A204.1 (cell line): ENCODE measurements around the gene NDUFB3.
"Not testable (repeated sequence)": the region's sequence is repeated elsewhere in the genome, so short reads cannot be mapped to it uniquely, and the experiment has no call there.

Experiments used
- FAIRE-seq: peaks from 2 replicates; lab custom pipeline; 2012; peaks lifted over from hg19 to GRCh38; lab: Jason Lieb, UNC

The NDUFB3 gene

GRCh38 chr2:201071479-201072200 lies at the start of gene NDUFB3, which contains the start of gene HYCC2:
Gene NDUFB3, plus strand, starts transcription at chr2:201072001. Its CDS starts 6,882 bp downstream, at chr2:201078883.
Gene HYCC2, minus strand, starts transcription at chr2:201071671. Its CDS starts 47,662 bp downstream, at chr2:201024009.
- FAIRE-seq = peak; percentile 51

- FAIRE-seq = no peak
Observed at GRCh38 chr2:201024518-201024917, 47.3 kb upstream of the NDUFB3 start.

DNA sequence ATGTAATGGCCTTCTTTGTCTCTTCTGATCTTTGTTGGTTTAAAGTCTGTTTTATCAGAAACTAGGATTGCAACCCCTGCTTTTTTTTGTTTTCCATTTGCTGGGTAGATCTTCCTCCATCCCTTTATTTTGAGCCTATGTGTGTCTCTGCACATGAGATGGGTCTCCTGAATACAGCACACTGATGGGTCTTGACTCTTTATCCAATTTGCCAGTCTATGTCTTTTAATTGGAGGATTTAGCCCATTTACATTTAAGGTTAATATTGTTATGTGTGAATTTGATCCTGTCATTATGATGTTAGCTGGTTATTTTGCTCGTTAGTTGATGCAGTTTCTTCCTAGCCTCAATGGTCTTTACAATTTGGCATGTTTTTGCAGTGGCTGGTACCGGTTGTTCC lies 37.4 kb upstream of the NDUFB3 start:
- FAIRE-seq = not testable (repeated sequence)

DNA sequence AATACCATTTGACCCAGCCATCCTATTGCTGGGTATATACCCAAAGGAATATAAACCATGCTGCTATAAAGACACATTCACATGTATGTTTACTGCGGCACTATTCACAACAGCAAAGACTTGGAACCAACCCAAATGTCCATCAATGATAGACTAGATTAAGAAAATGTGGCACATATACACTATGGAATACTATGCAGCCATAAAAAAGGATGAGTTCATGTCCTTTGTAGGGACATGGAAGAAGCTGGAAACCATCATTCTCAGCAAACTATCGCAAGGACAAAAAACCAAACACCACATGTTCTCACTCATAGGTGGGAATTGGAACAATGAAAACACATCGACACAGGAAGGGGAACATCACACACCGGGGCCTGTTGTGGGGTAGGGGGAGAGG lies 33.4 kb upstream of the NDUFB3 start:
- not testable (repeated sequence) for FAIRE-seq

- FAIRE-seq = no peak
Observed at GRCh38 chr2:201038855-201039254, 32.9 kb upstream of the NDUFB3 start.

DNA sequence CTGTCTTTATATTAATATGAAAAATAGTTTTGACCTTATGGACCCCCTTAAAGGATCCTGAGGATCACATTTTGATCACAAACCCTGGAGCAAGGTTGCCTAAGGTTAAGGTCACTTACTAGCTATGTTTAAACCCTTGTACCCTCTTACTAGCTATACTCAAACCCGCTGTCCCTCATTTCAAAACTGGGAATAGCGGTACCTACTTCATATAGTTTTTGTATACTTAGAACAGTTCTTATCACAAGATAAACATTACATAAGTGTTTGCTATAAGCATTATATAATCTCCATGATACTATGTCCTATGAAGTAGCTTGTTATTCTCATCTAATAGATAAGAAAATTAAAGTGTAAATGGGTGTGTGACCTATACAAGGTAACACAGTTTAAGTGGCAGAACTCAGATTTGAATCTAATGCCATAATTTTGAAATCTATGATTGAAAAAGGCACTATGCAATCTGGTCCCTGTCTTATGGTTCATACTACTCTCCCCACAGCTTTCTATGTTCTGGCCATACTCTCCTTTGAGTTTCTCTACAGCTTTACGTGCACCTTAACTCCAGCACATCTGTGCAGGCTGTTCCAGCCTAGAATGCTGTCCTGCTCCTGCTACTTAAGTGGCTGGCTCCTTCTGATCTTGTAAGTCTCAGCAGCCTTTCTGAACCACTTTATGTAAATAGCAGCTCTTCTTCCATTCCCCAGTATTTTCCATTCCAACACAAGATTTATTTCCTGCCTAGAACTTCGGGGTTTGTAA lies 30.8 kb upstream of the NDUFB3 start:
- FAIRE-seq = no peak

- FAIRE-seq = not testable (repeated sequence)
Observed at GRCh38 chr2:201042451-201042850, 29.4 kb upstream of the NDUFB3 start.

DNA sequence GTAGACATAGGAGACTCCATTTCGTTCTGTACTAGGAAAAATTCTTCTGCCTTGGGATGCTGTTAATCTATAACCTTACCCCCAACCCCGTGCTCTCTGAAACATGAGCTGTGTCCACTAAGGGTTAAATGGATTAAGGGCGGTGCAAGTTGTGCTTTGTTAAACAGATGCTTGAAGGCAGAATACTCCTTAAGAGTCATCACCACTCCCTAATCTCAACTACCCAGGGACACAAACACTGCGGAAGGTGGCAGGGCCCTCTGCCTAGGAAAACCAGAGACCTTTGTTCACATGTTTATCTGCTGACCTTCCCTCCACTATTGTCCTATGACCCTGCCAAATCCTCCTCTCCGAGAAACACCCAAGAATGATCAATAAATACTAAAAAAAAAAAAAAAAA lies 28.8 kb upstream of the NDUFB3 start:
- FAIRE-seq = not testable (repeated sequence)

DNA sequence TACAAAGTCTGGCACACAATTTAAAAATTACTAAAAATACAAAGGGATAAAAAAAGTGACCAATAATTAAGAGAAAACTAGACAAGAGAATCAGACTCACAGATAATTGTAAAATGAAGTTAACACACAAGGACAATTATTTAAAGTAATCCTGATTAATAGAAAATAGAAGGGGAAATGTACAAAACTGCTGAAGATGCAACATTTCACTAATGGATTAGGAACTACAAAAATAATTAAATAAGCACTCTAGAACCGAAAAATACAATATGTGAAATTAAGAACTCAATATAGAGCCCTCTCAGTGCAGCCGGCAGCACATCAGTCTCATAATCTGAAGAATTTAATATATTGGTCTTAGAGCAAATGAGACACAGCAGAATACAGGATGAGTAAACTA lies 24.9 kb upstream of the NDUFB3 start:
- FAIRE-seq = no peak

DNA sequence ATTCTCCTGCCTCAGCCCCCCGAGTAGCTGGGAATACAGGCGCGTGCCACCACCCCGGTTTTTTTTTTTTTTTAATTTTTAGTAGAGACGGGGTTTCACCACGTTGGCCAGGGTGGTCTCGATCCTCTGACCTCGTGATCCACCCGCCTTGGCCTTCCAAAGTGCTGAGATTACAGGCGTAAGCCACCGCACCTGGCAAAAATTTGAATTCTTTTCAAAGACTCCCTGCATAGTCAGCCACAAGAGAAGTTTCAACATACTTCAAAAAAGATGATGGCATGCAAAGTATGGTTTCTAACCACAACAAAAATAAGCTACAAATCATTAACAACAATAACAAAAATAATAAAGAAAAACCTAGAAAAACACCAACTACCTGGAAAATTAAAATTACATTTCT lies 22.3 kb upstream of the NDUFB3 start:
- FAIRE-seq = no peak

- no peak for FAIRE-seq
Observed at GRCh38 chr2:201057087-201057521, 14.7 kb upstream of the NDUFB3 start.

GRCh38 chr2:201057715-201058248 lies 14.0 kb upstream of the NDUFB3 start:
- no peak for FAIRE-seq

- FAIRE-seq = no peak
Observed at GRCh38 chr2:201058914-201059313, 12.9 kb upstream of the NDUFB3 start.

DNA sequence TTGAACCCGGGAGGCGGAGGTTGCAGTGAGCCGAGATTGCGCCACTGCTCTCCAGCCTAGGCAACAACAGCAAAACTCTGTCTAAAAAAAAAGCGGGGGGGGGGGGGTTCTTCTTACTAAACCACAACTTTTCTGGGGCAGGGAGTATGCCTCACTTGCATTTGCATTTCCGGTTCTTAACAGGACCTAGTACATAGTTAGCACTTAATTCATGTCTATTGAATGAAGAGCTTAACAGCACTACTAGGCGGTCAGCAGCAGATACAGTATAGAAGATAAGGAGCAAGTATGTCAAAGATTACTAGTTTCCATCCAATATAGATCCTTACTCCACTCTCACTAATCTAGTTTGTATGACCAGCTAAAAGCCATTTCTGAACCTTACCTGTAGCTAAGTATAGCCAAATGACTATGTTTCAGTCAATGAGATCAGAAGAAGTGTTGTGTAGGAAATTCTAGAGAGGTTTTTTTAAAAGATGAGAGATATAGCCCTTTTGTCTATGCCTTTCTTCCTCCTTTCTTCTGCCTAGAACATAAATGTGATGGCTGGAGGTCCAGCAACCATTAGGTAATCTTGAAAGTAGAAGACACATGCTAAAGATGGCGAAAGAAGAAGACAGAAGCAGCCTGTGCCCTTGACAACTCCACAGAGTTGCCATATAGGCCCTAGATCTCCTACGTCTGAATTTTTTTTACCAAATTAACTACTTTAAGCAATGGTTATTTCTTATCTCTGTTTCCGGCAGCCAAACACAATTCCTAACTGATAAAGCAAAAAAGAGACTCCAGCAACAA lies 11.6 kb upstream of the NDUFB3 start:
- FAIRE-seq = no peak

DNA sequence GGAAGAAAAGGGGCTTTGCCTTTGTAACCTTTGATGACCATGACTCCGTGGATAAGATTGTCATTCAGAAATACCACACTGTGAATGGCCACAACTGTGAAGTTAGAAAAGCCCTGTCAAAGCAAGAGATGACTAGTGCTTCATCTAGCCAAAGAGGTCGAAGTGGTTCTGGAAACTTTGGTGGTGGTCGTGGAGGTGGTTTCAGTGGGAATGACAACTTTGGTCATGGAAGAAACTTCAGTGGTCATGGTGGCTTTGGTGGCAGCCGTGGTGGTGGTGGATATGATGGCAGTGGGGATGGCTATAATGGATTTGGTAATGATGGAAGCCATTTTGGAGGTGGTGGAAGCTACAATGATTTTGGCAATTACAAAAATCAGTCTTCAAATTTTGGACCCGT lies 8.3 kb upstream of the NDUFB3 start:
- FAIRE-seq = not testable (repeated sequence)

GRCh38 chr2:201064797-201065329 lies 6.9 kb upstream of the NDUFB3 start:
- FAIRE-seq = no peak

DNA sequence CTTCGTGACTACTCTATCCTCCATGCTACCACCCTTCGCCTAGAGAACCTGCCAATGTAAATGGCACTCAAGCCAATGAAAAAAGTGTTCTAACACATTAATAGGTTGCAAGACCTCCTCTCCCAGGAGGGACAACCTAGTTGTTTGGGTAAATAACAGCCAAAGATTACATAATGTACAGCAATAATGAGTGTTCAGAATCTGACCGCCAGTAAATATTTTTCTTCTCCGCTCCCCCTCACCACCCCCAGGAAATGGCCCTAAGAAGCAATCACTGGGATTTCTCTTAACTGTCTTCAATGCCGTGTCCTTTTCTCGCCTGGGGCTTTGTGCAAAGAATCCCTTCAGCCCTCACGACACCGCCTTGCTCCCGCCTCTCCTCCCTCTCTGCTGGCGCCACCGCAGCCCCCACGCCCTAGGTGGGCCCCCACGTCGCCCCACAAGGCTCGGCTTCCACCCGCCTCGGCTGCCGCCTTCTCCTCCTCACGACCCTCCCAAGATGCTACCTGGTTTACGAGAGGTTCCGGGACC lies 788 bp upstream of the NDUFB3 start:
- FAIRE-seq = no peak

- no peak for FAIRE-seq
Observed at GRCh38 chr2:201072201-201072530, 365 bp downstream of the NDUFB3 start.

DNA sequence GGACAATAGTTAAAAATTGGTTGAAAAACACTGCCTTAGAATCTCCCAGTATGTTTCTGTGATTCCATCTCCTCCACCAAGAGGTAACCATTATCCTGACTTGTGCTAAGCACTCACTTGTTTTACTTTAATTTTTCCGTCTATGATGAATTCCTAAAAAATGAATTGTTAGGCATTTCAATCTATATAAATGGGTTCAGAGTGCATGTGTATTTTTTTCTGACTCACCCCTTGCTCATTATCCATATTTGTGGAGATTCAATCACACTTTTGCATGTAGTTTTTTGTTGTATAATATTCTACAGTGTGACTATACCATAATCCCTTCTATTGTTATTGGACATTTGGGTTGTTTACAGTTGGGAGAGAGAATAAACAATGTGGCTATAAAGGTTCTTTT lies 1.3 kb downstream of the NDUFB3 start:
- FAIRE-seq = no peak

- FAIRE-seq = no peak
Observed at GRCh38 chr2:201074996-201075395, 3.2 kb downstream of the NDUFB3 start.

GRCh38 chr2:201084863-201085262 lies 13.1 kb downstream of the NDUFB3 start:
- FAIRE-seq = no peak

- no peak for FAIRE-seq
Observed at GRCh38 chr2:201090574-201090973, 18.8 kb downstream of the NDUFB3 start.
